LNCAP (cell line): Measurements from ENCODE around the gene ZNF423.

Experiments
- CTCF ChIP-seq: fragments of 450-650 bp; IDR thresholded peaks from 2 replicates; pipeline ENCODE4 v1.5.1; 2017; ENCODE audit warnings: mild to moderate bottlenecking

Gene ZNF423

GRCh38 chr16:49730772-49731171, 125.1 kb downstream of the ZNF423 start:
- TF ChIP-seq CTCF, result no peak

GRCh38 chr16:49727611-49728010, 128.3 kb downstream of the ZNF423 start:
- no peak for TF ChIP-seq CTCF

- TF ChIP-seq CTCF, result no peak
These were observed 129.8 kb downstream of the ZNF423 start for GRCh38 chr16:49726155-49726554.

GRCh38 chr16:49725651-49726050, 130.3 kb downstream of the ZNF423 start:
- no peak for TF ChIP-seq CTCF

- no peak for TF ChIP-seq CTCF
These were observed 131.1 kb downstream of the ZNF423 start for GRCh38 chr16:49724774-49725173.

GRCh38 chr16:49723310-49723709, 132.6 kb downstream of the ZNF423 start:
- no peak for TF ChIP-seq CTCF

GRCh38 chr16:49720225-49720624, 135.7 kb downstream of the ZNF423 start:
- TF ChIP-seq CTCF, result no peak

GRCh38 chr16:49717689-49718088, 138.2 kb downstream of the ZNF423 start:
- TF ChIP-seq CTCF, result no peak
